ENCODE results near the gene UNK.

The UNK gene

GRCh38 chr17:75834279-75834920 lies 49.8 kb downstream of the UNK start:
- Histone ChIP-seq H3K9me3 (ENCODE audit: severe bottlenecking) (no peaks in the 10 kb centered on the region), H3K27ac (no peak overlapping the region), H3K27me3 (ENCODE audit: insufficient read depth, low read depth, severe bottlenecking) (no peaks in the 10 kb centered on the region), H3K36me3 (no peaks in the 10 kb centered on the region; the same call in 1 of the 2 replicates), H3K4me3 (ENCODE audit: low read depth, low read length) (no peak overlapping the region)
- DNase-seq = no peak
- no peak for TF ChIP-seq CTCF (IDR thresholded peaks at IDR 0.05; ENCODE audit: low read depth, low read length)

- H3K4me3 ChIP-seq (ENCODE audit: low read depth, low read length) = no peak overlapping the region
Measured at GRCh38 chr17:75834928-75835653, 50.5 kb downstream of the UNK start.

GRCh38 chr17:75835654-75835987 lies 51.0 kb downstream of the UNK start:
- no peak overlapping the region for H3K27ac ChIP-seq
- no peak overlapping the region for H3K4me3 ChIP-seq (ENCODE audit: low read depth, low read length)

More at GRCh38 chr17:75834928-75835653, 50.5 kb downstream of the UNK start:
- no peaks in the 10 kb centered on the region for H3K27me3 ChIP-seq (ENCODE audit: insufficient read depth, low read depth, severe bottlenecking)
- H3K36me3 ChIP-seq = no peaks in the 10 kb centered on the region; the same call in 1 of the 2 replicates
- no peaks in the 10 kb centered on the region for H3K9me3 ChIP-seq (ENCODE audit: severe bottlenecking)
- no peak for TF ChIP-seq CTCF (IDR thresholded peaks at IDR 0.05; ENCODE audit: low read depth, low read length)
- H3K27ac ChIP-seq = no peak overlapping the region
- DNase-seq = no peak

GRCh38 chr17:75836605-75837004 lies 52.0 kb downstream of the UNK start:
- H3K9me3 ChIP-seq (ENCODE audit: severe bottlenecking) = no peaks in the 10 kb centered on the region
- no peak overlapping the region for H3K4me3 ChIP-seq (ENCODE audit: low read depth, low read length)
- no peak for DNase-seq
- no peak for TF ChIP-seq CTCF (IDR thresholded peaks at IDR 0.05; ENCODE audit: low read depth, low read length)
- H3K27ac ChIP-seq = no peak overlapping the region
- no peaks in the 10 kb centered on the region; the same call in none of the 2 replicates for H3K36me3 ChIP-seq
- H3K27me3 ChIP-seq (ENCODE audit: insufficient read depth, low read depth, severe bottlenecking) = no peaks in the 10 kb centered on the region

More at GRCh38 chr17:75835654-75835987, 51.0 kb downstream of the UNK start:
- no peaks in the 10 kb centered on the region for H3K27me3 ChIP-seq (ENCODE audit: insufficient read depth, low read depth, severe bottlenecking)
- H3K36me3 ChIP-seq = no peaks in the 10 kb centered on the region; the same call in none of the 2 replicates
- DNase-seq = no peak
- H3K9me3 ChIP-seq (ENCODE audit: severe bottlenecking) = no peaks in the 10 kb centered on the region
- TF ChIP-seq CTCF (IDR thresholded peaks at IDR 0.05; ENCODE audit: low read depth, low read length) = no peak

GRCh38 chr17:75837899-75838298 lies 53.3 kb downstream of the UNK start:
- H3K36me3 ChIP-seq = no peaks in the 10 kb centered on the region; the same call in none of the 2 replicates
- H3K27me3 ChIP-seq (ENCODE audit: insufficient read depth, low read depth, severe bottlenecking) = no peaks in the 10 kb centered on the region
- H3K4me3 ChIP-seq (ENCODE audit: low read depth, low read length) = no peak overlapping the region
- H3K27ac ChIP-seq = no peak overlapping the region
- no peaks in the 10 kb centered on the region for H3K9me3 ChIP-seq (ENCODE audit: severe bottlenecking)
- no peak for DNase-seq
- no peak for TF ChIP-seq CTCF (IDR thresholded peaks at IDR 0.05; ENCODE audit: low read depth, low read length)

All from WERI-Rb-1 (cell line).